HG03175 (cell line): ENCODE results near the gene PPM1D.
"Not testable (repeated sequence)": the region's sequence is repeated elsewhere in the genome, so short reads cannot be mapped to it uniquely, and the experiment has no call there.

Experiments
- ATAC-seq: cut with Tn5 transposase; IDR thresholded peaks from one replicate; pipeline ENCODE4 v1.9.1; 2021; ENCODE audit warnings: mild to moderate bottlenecking, moderate library complexity; ENCODE audit not compliant: unreplicated experiment

The PPM1D gene

DNA sequence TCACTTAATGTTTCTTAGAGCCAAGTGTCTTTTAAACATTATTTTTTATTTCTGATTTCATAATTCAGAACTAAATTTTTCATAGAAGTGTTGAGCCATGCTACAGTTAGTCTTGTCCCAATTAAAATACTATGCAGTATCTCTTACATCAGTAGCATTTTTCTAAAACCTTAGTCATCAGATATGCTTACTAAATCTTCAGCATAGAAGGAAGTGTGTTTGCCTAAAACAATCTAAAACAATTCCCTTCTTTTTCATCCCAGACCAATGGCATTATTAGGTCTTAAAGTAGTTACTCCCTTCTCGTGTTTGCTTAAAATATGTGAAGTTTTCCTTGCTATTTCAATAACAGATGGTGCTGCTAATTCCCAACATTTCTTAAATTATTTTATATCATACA, 64.0 kb downstream of the PPM1D start:
- no peak for ATAC-seq

DNA sequence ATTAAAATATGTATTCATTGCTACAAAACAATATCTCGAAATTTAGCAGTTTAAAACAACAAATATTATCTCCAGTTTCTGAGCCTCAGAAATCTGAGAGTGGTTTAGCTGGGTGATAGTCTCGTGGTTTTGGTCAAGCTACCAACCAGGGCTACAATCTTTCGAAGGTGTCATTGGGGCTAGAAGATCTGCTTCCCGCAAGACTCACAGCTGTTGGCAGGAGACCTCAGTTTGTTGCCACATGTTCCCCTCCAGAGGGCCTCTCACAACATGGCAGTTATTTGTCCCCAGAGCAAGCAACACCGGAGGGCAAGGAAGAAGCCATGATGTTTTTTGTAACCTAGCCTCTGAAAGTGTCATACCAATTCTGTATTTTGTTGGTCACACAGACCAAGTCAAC, 65.6 kb downstream of the PPM1D start:
- no peak for ATAC-seq

DNA sequence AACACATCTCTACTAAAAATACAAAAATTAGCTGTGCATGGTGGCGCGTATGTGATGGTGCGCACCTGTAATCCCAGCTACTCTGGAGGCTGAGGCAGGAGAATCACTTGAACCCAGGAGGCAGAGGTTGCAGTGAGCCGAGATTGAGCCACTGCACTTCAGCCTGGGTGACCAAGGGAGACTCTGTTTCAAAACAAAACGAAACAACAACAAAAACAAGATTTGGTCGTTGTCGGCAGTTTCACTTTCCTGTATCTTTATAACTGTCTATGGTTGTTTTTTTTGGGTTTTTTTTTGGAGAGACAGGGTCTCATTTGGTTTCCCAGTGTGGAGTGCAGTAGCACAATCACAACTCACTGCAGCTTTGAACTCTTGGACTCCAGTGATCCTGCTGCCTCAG, 68.7 kb downstream of the PPM1D start:
- not testable (repeated sequence) for ATAC-seq

DNA sequence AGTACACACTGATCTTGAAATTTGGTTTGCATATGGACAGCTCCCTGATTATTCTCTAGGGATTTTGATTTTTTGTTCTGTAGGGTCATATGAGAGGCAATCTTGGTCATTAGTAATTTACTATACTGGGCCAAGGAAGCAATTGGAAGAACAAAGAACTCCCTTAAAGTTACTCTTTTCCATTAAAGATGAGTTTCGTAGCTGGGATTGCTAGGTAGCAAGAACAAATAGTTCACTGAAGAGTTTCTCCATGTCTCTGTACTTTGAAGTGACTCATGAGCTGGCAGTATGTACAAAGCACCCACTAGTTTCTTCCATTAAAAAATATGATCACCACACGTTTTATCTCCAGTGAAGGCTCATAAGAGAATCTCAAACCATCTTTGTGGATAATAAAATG, 71.5 kb downstream of the PPM1D start:
- no peak for ATAC-seq

DNA sequence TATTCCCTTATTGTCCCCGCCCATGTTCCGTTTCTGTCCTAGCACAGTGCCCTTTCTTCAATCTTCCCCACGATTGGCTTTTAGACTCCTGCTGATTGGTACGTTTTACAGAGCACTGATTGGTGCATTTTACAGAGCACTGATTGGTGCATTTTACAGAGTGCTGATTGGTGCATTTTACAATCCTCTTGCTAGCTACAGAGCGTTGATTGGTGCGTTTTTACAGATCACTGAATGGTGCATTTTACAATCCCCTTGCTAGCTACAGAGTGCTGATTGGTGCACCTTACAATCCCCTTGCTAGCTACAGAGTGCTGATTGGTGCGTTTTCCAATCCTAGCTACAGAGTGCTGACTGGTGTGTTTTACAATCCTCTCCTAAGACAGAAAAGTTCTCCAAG, 74.6 kb downstream of the PPM1D start:
- ATAC-seq, result not testable (repeated sequence)

DNA sequence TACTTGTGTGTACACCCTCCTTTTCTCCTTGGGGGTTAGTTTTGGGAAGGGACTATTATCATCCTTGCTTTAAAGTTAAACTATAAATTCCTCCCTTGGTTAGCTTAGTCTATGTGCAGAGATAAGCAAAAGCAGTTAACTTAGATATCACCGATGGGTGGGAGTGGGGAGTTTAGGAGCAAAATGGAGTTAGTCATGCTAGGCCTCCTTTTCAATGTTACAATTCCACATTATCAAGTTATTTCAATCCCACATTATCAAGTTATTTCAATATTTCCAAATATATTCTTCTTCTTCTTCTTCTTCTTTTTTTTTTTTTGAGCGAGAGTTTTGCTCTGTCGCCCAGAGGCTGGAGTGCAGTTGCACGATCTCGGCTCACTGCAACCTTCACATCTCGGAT, 76.0 kb downstream of the PPM1D start:
- no peak for ATAC-seq

DNA sequence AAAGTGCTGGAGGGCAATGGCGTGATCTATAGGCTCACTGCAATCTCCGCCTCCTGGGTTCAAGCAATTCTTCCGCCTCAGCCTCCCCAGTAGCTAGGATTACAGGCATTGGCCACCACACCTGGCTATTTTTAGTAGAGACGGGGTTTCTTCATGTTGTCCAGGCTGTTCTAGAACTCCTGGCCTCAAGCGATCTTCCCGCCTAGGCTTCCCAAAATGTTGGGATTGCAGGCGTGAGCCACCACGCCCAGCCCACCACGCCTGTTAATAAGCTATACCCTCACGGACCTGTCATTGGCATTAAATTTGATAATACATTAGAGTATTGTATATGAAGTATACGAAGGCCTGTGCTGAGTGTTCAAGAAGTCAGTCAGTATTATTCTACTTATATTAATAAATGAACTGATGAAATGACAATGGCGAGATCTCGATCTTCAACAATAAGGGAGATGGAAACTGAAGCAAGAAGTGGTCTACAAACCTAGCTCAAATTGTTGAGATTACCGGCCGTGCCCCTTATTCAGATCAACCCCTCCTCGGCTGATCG, 76.8 kb downstream of the PPM1D start:
- no peak for ATAC-seq

DNA sequence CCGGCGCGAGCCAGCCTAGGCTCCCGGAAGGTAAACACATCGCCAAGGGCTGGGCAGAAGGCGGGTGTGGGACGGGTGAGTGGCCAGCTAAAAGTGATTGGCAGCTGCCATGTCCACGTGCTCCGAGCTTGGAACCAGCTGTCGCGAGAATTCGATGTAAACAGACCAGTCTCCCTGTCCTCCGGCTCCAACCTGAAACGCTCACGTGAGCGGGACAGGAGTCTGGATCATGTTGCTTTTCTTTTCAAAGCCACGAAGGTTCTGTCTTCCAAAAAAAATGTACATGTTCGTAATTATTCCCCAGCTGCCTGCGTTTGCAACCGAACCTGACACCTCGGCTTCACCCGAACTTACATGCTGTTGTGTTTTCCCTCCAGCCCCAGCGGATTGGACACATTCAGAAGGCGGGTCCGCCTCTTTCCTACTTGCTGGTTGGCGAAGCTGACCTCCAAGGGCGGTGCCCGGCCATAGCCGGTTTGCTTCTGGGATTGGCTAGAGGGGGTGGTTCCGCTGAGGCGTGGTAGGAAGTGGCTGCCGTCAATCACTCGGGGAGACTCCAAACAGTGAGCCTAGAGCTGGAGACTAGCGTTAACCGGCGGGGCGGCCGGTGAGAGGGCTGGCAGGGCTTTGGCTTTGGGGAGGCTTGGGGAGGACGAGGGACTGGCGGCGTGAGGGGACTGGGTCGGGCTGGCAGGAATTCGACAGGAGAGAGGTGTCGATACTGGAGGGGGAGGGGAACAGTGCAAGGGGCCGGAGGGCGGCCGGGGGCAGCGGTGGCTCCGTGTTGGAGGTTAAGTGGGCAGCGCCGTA, 77.5 kb downstream of the PPM1D start, which contains the start of gene BCAS3:
Gene BCAS3 (plus strand): TSS at position 544 of the 810 bp plus-strand sequence.
- peak; percentile 96 for ATAC-seq

DNA sequence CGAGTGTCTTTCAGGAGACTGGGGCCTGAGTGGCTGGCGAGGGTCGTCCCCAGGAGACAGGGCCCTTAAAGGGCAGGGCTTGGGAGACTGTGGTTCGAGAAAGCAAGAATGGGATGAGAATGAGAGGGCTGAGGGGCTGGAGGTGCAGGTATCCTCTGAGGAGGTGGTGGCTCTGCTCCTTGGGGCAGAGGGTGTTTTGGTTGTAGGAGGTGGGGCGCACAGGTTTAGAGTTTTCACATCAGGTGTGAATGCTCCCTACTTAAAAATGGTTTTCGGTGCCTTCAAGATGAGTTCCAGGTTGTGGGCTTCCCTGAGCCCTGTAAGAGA, 78.1 kb downstream of the PPM1D start:
- ATAC-seq, result no peak

DNA sequence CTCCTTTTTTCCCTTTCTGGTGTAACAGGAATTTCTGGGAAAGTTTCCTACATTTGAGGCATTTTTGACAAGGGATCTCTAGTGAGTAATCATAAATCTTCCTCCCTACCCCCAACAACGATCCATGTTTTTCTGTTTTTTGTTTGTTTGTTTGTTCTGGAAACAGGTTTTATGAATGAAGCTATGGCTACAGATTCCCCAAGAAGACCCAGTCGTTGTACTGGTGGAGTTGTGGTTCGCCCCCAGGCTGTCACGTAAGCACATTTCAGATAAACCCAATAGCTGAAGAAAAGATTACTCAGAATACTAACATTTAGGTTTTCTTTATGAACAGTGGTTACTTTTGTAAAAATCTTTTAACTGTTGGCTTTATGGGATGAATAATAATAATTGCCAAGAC, 79.3 kb downstream of the PPM1D start:
- ATAC-seq, result no peak

DNA sequence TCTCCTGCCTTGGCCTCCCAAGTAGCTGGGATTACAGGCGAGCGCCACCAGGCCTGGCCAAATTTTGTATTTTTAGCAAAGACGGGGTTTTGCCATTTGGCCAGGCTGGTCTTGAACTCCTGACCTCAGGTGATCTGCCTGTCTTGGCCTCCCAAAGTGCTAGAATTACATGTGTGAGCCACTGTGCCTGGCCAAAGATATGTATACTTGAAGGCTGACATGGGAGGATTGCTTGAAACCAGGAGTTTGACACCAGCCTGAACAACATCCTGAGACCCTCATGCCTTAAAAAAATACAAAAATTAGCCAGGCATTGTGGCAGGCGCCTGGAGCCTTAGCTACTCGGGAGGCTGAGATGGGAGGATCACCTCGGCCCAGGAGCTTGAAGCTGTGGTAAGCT, 80.8 kb downstream of the PPM1D start:
- no peak for ATAC-seq

DNA sequence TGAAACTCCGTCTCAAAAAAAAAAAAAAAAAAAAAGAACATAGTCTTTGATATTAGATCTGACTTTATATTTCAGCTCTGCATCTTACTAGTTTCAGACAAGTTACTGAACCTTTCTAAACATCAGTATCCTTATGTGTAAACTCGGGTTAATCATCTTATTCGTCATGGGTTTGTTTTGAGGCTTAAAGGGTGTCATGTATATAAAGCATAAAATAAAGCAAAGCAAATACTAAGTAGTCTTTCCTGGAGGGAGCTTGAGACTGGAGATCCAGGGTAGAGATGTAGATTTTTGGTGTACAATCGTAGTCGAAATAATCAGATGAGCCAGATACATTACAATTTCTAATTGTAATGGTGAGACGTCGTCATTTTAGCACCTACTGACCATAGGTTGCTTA, 85.4 kb downstream of the PPM1D start:
- ATAC-seq, result no peak

DNA sequence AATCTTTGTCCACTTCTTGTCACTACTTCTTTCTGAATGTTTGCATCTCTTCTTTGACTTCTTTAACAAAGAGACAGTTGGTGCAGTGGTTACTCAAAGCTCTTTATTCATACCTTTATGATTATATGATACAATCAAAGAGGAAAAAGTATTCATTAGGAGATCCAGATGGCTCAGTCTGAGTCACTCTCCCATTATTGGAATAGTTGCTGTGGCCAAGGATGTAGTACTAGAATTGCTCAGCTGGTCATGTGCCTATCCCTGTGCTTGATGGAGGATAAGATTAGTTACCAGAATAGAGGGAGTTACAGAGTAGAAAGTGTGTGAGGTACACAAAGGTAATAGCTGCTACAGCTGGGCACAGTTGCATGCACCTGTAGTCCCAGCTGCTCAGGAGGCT, 96.0 kb downstream of the PPM1D start:
- ATAC-seq, result no peak

DNA sequence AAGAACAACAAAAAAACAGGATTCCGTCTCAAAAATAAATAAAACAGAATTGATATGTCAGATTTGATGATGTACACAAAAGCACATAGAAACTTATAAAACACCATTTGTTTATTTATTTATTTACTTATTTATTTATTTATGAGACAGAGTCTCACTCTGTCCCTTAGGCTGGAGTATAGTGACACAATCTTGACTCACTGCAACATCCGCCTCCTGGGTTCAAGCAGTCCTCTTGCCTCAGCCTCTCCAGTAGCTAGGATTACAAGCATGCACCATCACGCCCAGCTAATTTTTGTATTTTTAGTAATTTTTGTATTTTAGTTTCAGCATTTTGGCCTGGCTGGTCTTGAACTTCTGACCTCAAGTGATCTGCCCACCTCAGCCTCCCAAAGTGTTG, 99.1 kb downstream of the PPM1D start:
- ATAC-seq, result no peak

DNA sequence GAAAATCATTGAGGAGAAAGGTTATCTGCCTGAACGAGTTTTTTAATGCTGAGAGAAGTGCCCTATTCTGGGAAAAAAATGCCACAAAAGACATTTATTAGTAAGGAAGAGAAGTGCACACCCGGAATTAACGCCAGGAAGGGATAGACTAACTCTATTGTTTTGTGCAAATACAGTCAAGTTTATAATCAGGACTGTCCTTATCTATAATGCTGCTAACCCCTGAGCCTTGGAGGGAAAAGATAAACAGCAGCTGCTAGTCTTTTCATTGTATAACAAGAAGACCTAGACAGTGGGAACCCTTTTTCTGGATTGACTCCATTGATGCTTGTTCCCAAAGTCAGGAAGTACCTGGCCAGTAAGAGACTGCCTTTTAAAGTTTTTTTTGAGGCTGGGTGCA, 104.2 kb downstream of the PPM1D start:
- ATAC-seq, result no peak

DNA sequence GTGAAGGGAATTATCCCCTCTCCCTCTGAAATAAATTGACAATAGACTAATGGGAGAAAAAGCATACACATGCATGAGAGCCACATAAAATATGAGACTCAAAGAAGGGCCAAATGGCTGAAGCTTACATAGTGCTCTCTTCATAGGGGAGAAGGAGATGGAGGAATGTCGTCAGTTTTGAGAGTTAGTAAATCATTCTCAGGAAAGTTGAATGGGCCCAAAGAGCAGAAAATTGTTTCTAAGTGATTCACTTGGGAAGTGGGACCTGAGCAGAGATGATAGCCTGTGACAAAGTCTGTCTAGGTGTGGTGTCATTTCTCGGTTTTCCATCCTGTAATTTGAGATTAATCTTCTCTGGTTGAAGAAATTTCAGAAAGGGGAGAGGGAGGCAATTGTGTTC, 112.7 kb downstream of the PPM1D start:
- no peak for ATAC-seq

DNA sequence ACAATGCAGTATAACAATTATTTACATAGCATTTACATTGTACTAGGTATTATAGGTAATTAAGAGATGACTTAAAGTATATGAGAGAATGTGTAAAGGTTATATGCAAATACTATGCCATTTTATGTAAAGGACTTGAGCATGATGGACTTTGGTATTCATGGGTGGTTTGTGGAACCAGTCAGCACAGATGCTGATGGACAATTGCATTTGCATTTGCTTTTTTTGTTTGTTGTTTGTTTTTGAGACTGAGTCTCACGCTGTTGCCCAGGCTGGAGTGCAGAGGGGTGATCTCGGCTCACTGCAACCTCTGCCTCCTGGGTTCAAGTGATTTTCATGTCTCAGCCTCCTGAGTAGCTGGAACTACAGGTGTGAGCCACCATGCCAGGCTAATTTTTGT, 113.6 kb downstream of the PPM1D start:
- no peak for ATAC-seq
